ENCODE results near the gene SLC25A21. TPM values are rescaled to one million over a fixed set of nuclear protein-coding genes. Genes with fewer than 3 reads are reported as not detected.
"Not testable (repeated sequence)": the region's sequence is repeated elsewhere in the genome, so short reads cannot be mapped to it uniquely, and the experiment has no call there.

SLC25A21 gene
- total RNA-seq, 4 donors from 2014 or later = 0.08 to 0.29 TPM; not detected in 2

- TF ChIP-seq, protein P1, sequence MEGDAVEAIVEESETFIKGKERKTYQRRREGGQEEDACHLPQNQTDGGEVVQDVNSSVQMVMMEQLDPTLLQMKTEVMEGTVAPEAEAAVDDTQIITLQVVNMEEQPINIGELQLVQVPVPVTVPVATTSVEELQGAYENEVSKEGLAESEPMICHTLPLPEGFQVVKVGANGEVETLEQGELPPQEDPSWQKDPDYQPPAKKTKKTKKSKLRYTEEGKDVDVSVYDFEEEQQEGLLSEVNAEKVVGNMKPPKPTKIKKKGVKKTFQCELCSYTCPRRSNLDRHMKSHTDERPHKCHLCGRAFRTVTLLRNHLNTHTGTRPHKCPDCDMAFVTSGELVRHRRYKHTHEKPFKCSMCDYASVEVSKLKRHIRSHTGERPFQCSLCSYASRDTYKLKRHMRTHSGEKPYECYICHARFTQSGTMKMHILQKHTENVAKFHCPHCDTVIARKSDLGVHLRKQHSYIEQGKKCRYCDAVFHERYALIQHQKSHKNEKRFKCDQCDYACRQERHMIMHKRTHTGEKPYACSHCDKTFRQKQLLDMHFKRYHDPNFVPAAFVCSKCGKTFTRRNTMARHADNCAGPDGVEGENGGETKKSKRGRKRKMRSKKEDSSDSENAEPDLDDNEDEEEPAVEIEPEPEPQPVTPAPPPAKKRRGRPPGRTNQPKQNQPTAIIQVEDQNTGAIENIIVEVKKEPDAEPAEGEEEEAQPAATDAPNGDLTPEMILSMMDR (IDR thresholded peaks at IDR 0.05) = no peak
- no peak for TF ChIP-seq POLR2A (IDR thresholded peaks at IDR 0.05)
- no peak overlapping the region for H3K4me3 ChIP-seq (ENCODE audit: low read depth, poor library complexity, severe bottlenecking)
- intact Hi-C loops (cut with DNase I; ENCODE audit: low total_unique reads) = no loop called here
- WGBS, 2 donors = 73 to 82% methylated on average over 3 of the region's 3 CpGs
- DNase-seq (ENCODE audit: low spot score in 2 of 2) = no peak
Measured at GRCh38 chr14:37187294-37187693, 14.9 kb upstream of the SLC25A21 start.

- H3K4me3 ChIP-seq (ENCODE audit: low read depth, poor library complexity, severe bottlenecking) = no peak overlapping the region
- WGBS, 2 donors = 85 to 94% methylated on average over 1 of the region's 1 CpG
- TF ChIP-seq POLR2A (IDR thresholded peaks at IDR 0.05) = no peak
- TF ChIP-seq, protein P1 (IDR thresholded peaks at IDR 0.05) = no peak
- DNase-seq (ENCODE audit: low spot score in 2 of 2) = no peak
- intact Hi-C loops (cut with DNase I; ENCODE audit: low total_unique reads) = no loop called here
Measured at GRCh38 chr14:37186865-37187264, 14.5 kb upstream of the SLC25A21 start.

GRCh38 chr14:37185670-37186069 lies 13.3 kb upstream of the SLC25A21 start:
- no peak for DNase-seq (ENCODE audit: low spot score in 2 of 2)
- intact Hi-C loops (cut with DNase I; ENCODE audit: low total_unique reads) = no loop called here
- H3K4me3 ChIP-seq (ENCODE audit: low read depth, poor library complexity, severe bottlenecking) = no peak overlapping the region
- TF ChIP-seq, protein P1 (IDR thresholded peaks at IDR 0.05) = no peak
- TF ChIP-seq POLR2A (IDR thresholded peaks at IDR 0.05) = no peak

DNA sequence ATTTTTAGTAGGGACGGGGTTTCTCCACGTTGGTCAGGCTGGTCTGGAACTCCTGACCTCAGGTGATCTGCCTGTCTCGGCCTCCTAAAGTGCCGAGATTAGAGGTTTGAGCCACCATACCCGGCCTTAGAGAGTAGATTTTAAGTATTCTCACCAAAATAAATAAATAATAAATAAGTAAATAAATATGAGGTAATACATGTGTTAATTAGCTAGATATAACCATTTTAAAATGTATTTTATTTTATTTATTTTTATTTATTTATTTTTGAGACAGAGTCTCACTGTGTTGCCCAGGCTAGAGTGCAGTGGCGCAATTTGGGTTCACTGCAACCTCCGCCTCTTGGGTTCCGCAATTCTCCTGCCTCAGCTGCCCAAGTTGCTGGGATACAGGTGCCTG lies 12.1 kb upstream of the SLC25A21 start:
- DNase-seq (ENCODE audit: low spot score in 2 of 2); intact Hi-C loops (cut with DNase I; ENCODE audit: low total_unique reads); H3K4me3 ChIP-seq (ENCODE audit: low read depth, poor library complexity, severe bottlenecking): not testable (repeated sequence)
- 88 to 89% methylated on average over 8 of the region's 8 CpGs for WGBS, 2 donors

GRCh38 chr14:37181441-37181840 lies 9.0 kb upstream of the SLC25A21 start:
- WGBS, 2 donors = 87 to 90% methylated on average over 6 of the region's 6 CpGs
- TF ChIP-seq, protein P1 (IDR thresholded peaks at IDR 0.05) = no peak
- TF ChIP-seq POLR2A (IDR thresholded peaks at IDR 0.05) = no peak
- no peak for DNase-seq (ENCODE audit: low spot score in 2 of 2)
- H3K4me3 ChIP-seq (ENCODE audit: low read depth, poor library complexity, severe bottlenecking) = no peak overlapping the region
- intact Hi-C loops (cut with DNase I; ENCODE audit: low total_unique reads) = no loop called here

DNA sequence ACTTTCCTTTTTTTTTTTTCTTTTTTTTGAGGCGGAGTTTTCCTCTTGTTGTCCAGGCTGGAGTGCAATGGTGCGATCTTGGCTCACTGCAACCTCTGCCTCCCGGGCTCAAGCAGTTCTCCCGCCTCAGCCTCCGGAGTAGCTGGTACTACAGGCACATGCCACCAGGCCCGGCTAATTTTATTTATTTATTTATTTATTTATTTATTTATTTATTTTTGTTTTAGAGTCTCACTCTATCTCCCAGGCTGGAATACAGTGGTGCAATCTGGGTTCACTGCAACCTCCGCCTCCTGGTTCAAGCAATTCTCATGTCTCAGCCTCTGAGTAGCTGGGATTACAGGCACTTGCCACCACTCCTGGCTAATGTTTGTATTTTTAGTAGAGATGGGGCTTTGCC lies 8.5 kb upstream of the SLC25A21 start:
- H3K4me3 ChIP-seq (ENCODE audit: low read depth, poor library complexity, severe bottlenecking); DNase-seq (ENCODE audit: low spot score in 2 of 2); intact Hi-C loops (cut with DNase I; ENCODE audit: low total_unique reads): not testable (repeated sequence)
- 97 to 98% methylated on average over 7 of the region's 7 CpGs for WGBS, 2 donors

- H3K4me3 ChIP-seq (ENCODE audit: low read depth, poor library complexity, severe bottlenecking) = no peak overlapping the region
- intact Hi-C loops (cut with DNase I; ENCODE audit: low total_unique reads) = no loop called here
- TF ChIP-seq, protein P1 (IDR thresholded peaks at IDR 0.05) = no peak
- no peak for TF ChIP-seq POLR2A (IDR thresholded peaks at IDR 0.05)
- no peak for DNase-seq (ENCODE audit: low spot score in 2 of 2)
- WGBS, 2 donors = 89 to 91% methylated on average over 4 of the region's 4 CpGs
Measured at GRCh38 chr14:37179896-37180502, 7.6 kb upstream of the SLC25A21 start.

Data from lower leg skin (tissue), 4 donors.